Renal pelvis (tissue), 12 donors: Measurements from ENCODE around the gene BPI. TPM values are rescaled to one million over a fixed set of nuclear protein-coding genes. Genes with fewer than 3 reads are reported as not detected.
"Not testable (repeated sequence)": the region's sequence is repeated elsewhere in the genome, so short reads cannot be mapped to it uniquely, and the experiment has no call there.

Source experiments
- DNase-seq: peaks from one replicate; pipeline ENCODE4 v3.0.0-alpha.2; 2013
- long read RNA-seq, 16 experiments: transcript quantifications; one replicate each; lab custom pipeline, GENCODE V29; 2026
- polyA plus RNA-seq, 3 donors: library from polyadenylated mRNA; unstranded; fragments of 120-200 nt; gene quantifications; one replicate each; pipeline ENCODE4 v1.2.1, GENCODE V29; 2013; ENCODE audit not compliant: insufficient read length in 3 of 3

Gene BPI
- polyA plus RNA-seq, result 1 to 10 TPM in 2 of 3 donors, under 1 TPM in 1; 0.28 to 1.5 (median 1.2) TPM
- long read RNA-seq, donor 1, result 0 reads
- long read RNA-seq, donor 2, result 0 reads
- long read RNA-seq, donor 3, result 0 reads
- long read RNA-seq, donor 4, result 0 reads
- long read RNA-seq, donor 5, result 0 reads
- long read RNA-seq, donor 6, result 0 reads
- long read RNA-seq, donor 7, result 0 reads
- long read RNA-seq, donor 8, result 0 reads
- long read RNA-seq, donor 9, result 0 reads
- long read RNA-seq, donor 10, result 0 reads
- long read RNA-seq, donor 11, result 0 reads
- long read RNA-seq, donor 12, result 0 reads
- long read RNA-seq, donor 13, result 0 reads
- long read RNA-seq, donor 14, result 0 reads
- long read RNA-seq, donor 15, partial matches to known transcripts, result 0 of 1 reads
- long read RNA-seq, donor 15, other reads (novel, unspliced or antisense), result 0 of 1 reads
- long read RNA-seq, donor 16, result 0 reads

DNA sequence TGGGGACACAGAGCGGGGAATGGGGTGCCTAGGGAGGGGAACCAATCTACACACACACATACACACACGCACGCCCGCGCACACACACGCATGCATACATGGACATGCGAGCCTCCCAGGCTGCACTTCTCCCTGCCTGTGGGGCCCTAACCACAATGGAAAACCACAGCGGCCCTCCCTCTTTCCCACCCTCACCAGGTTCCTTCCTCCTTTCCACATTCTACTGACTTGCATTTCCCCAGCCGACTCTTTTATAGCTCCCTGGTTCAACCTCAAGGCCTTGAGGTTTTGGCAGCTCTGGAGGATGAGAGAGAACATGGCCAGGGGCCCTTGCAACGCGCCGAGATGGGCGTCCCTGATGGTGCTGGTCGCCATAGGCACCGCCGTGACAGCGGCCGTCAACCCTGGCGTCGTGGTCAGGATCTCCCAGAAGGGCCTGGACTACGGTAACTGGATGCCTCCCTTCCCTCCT, at the start of gene BPI:
BPI (plus strand) TSS at position 249 of the 472 bp plus-strand sequence; CDS start at position 317, 68 bp downstream.
- DNase-seq, result no peak

DNA sequence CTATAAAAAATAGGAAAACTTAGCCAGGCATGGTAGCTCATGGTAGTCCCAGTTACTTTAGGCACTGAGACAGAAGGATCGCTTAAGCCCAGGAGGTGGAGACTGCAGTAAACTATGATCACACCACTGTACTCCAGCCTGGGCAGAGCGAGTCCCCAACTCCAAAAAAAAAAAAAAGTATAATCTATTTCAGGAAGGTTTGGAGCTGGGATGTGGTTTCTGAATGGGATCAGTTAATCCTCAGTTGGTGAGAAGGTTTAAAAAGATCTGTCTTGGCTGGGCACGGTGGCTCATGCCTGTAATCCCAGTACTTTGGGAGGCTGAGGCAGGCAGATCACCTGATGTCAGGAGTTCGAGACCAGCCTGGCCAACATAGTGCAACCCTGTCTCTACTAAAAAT, 49.3 kb upstream of the BPI start:
- DNase-seq, result not testable (repeated sequence)

DNA sequence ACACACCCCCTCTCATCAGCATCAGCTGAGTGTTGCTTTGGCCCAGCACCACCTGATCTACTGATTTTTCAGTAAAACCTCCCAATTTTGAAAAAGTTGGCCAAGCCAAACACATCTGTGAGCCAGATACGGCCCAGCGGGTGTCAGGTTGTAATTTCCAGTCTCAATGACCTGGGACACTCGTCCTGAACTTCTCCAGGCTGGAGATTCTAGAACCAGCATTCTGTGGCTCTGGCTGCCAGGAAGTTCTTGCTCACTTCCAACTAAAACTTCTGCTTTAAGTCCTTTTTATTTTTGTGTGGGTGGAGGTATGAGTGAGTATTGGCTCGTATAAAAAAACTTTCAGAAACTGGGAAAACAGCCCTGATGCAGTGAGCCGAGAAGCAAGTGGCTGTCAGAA, 48.6 kb upstream of the BPI start:
- no peak for DNase-seq

DNA sequence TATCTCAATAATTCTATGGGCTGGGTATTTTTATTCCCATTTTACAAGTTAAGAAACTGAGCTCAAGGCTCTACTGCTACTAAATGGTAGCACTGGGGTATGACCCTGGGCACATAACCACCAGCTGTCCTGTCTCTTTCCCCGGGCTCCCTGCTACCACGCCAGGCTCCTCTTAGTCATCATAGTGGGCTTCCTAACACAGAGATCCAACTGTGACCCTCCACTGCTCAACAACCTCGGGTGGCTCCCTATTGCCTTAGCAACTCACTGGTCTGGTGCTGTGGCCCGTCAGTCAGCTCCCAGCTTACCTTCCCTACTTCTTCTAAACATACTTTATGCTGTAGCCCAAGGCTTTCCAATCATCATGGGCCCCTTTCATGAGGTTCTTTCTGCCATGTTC, 47.9 kb upstream of the BPI start:
- no peak for DNase-seq

DNA sequence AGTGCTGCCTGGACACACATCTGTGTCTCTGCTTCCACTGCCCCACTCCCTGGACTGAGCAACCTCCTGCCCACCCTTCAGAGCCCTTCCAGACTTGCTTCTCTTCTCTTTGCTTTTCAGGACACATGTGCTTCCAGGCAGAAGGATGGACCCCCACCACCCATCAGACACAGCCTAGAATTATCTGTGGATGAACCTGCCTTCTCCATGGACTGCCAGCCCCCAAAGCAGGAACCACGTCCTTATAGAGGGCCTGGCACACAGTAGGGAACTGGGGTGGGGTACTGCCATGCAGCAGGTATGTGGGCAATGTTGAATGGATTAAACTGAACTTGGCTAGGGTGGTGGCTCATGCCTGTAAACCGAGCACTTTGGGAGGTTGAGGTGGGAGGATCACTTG, 47.0 kb upstream of the BPI start:
- DNase-seq, result no peak

DNA sequence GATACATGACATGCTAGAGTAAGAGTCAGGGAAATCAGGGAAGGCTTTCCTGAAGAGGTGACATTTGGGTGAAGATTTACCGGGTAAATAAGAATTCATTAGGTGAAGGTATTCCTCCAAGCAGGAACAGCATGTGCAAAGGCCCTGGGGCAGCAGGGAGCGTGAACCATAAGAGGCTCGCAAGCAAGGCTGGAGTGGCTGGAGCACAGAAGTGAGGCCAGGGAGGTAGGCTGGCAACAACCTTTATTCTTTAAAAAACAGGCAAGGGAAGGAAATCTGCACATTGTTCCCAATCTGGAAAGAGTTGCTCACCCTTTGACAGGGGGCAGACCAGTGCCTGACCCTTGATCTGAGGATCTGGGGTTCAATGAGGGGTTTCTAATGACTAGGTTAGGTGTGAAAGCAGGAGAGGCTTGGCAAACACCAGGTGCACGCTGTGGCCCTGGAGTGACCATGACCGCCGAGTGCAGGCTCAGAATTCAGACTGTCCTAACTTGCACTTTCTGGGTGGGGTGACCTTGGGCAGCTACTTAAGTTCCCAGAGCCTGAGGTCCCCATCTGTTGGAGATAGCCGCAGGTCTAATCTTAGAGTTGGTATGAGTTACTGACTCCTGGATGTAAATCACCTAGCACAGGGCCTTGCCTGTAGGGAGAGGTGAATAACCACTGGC, 45.3 kb upstream of the BPI start:
- DNase-seq, result no peak

DNA sequence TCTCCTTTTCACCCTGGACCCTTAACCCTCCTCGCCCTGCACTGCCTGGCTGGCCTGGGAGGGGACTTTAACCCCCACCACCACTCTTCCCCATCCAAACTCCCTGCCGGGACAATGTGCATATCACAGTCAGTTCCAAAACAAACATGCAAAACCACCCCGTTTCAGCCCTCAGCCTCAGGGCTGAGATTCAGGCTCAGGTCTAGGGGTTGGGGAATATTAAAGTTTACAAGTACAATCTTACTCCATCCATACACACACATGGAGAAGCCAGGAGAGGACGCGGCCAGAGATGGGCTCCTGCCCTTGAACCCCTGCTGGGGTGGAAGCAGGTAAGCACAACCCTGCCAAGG, 44.0 kb upstream of the BPI start:
- DNase-seq, result no peak

DNA sequence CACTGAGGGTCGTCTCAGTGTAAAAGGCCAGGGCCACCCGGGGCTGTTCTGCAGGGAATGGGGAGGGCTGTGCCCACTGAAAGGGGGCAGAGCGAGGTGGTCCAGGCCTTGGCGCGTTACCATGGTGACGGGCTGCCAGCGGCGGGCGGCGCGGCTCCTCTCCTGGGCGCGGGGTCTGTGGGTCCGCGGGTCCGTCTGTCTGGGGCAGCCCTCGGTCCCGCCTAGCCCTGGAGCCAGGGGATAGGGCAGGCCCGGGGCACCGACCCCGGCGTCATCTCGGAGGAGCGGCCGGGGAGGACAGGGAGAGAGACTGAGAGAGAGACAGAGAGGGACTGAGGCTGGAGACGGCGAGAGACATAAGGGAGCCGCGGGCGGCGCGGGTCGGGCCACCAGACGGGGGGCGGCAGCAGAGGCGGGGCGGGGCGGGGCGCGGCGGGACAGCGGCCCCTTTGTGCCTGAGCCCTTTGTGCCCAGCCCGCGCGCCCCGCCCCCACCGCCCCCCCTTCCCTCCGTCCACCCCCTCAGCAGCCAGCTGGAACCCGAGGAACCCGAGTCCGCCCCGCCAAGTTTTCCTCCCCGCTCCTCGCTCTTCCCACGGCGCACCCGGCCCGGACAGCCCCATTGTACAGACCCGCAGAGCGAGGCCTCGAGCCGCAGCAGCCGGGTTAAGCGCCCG, 43.4 kb upstream of the BPI start, which contains the start of gene KIAA1755:
KIAA1755 (minus strand) TSS at position 358 of the 676 bp plus-strand sequence; CDS start at position 123, 235 bp downstream.
- DNase-seq, result no peak

DNA sequence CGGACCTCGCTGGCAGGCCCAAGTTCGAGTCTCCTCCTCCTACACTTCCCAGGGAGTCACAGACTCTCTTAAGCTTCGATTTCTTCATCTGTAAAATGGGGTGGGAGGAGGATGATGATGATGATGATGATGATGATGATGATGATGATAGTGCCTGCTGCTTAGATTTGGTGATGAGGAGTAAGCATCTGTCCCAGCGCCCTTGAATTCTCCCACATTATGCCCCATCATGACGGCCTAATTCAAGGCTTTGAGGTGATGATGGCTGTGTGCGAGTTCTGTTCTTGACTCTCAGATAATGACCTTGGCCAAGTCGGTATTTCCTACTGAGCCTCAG, 42.9 kb upstream of the BPI start:
- DNase-seq, result no peak

DNA sequence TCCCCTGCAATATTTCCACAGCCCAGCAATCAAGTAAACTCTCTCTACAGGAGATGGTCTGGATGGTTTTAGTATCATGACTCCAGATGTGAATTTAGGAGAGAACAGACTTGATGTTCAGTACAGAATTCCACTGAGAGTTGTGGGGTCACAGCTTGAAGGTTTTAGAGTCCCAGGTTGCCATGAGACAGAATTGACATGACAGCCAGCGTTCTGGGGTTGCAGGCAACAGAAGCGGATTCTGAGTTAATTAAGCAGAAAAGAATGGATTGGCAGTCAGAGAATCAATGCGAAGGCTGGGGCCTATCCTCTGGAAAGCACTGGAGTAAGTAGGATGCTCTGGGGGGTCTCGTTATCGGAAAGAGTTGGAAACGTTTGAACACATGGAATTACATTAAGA, 41.0 kb upstream of the BPI start:
- DNase-seq, result no peak

DNA sequence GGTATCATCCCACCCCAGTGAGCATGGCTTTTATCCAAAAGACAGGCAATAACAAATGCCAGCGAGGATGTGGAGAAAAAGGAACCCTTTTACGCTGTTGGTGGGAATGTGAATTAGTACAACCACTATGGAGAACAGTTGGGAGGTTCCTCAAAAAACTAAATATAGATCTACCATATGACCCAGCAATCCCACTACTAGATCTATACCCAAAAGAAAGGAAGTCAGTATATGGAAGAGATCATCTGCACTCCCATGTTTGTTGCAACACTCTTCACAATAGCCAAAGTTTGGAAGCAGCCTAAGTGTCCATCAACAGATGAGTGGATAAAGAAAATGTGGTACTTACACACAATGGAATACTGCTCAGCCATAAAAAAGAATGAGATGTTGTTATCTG, 37.5 kb upstream of the BPI start:
- DNase-seq, result no peak

DNA sequence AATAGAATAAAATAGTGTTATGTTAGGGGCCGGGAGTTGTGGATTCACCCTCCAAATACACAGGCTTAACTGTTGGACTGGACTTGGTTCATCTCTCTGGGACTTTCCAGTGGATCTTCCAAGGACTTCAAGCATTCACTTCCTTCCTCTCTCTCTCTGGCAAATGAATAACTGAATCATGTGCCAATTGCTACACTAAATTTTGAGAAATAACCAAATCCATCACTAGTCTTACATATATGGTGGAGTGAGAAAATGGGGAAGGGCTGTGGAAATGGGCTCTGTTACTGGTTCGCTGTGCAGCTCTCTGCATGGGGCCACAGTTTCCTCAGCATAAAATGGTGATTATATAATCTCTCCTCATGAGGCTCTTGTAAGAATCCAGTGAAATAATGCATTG, 36.7 kb upstream of the BPI start:
- no peak for DNase-seq

DNA sequence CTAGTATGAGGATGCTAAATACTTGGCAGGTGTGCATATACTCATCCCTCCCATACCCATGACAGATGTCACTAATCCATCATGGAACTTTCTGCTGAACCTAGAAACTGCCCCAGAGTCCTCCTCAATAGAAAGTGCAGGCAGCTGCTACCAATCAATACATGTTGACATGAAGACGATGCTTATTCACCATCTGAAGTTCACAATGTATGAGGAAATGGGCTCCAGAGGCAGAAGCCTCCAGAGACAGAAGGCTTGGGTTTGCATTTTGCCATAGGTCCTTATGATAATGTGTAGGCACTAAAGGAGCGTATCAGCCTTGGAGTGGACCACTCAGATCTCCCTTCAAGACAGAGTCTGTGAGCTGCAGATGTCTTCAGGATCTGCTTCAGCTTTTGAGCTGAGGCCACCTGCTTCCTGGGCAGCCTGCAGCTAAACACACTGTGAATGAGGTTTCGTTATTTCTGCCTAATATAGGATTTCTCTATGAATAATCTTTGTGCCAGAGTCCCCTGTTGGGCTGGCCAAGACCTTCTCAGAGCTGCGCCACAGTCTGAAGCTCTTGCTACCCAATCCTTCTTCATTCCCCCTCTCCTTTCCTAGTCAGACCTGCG, 35.9 kb upstream of the BPI start:
- DNase-seq, result no peak

DNA sequence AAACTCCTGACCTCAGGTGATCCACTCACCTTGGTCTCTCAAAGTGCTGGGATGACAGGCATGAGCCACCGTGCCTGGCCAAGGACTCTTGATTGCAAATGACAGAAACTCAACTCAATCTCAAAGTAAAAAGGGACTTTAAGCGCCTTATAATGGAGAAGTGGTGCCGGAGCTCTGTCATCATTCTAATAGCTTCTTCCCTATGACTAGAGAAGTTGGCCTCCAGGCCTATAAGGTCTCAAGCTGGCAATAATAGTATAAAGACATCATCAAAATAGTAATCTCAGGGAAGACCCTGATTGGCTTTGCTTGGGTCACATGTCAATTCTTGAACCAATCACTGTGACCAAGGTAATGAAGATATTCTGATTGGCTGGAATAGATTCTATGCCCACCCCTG, 34.9 kb upstream of the BPI start:
- DNase-seq, result no peak

DNA sequence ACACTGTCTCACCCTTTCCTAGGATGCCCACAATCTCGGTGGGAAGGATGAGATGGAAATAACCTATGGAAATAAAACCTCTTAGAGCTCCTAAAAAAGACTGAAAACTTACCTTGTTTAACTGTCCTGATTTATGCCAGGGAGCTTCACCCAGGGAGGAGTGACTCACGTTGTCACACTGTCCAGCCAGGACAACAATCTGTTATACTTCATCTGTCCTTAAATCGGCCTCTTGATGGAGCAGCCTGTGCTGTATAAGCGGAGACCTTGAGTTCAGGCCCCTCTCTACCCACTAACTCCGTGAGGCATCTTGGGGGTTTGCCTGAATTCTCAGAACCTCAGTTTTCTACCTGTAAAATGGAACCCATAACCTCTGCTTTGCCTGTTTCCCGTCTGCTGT, 34.2 kb upstream of the BPI start:
- no peak for DNase-seq

DNA sequence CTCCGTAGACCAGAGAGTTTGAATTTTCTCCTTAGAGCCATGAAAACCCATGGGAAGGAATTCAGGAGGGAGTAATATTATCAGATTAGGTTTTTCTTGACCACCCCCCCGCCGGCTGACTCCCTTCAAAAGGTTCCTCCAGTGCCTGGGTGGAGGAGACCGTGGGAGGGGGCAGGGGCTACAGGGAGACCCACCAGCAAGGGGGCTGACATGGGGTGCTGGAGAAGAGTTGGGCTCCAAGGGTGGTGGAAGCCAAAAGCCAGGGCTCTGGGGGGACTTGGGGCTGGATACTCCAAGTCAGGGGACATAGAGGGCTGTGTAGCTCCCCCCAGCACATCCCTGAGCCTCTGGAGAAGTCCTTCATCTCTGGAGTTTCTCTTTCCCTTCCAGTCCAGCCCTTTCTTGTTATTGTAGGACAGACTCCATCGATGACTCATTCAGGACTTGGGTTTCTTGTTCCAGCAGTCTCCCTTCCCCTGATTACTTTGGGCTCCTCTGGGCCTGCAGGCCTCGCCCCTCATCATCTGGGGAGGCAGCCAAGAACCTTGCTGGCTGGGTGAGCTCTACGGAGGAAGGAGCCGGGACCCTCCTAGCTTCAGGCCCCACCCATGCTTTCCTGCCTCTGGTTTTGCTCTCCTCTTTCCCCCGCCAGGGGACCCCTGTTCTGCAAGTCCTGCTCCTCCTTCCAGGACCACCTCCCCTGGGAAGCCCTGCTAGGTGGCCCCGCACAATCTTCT, 32.9 kb upstream of the BPI start:
- DNase-seq, result peak; percentile 65

DNA sequence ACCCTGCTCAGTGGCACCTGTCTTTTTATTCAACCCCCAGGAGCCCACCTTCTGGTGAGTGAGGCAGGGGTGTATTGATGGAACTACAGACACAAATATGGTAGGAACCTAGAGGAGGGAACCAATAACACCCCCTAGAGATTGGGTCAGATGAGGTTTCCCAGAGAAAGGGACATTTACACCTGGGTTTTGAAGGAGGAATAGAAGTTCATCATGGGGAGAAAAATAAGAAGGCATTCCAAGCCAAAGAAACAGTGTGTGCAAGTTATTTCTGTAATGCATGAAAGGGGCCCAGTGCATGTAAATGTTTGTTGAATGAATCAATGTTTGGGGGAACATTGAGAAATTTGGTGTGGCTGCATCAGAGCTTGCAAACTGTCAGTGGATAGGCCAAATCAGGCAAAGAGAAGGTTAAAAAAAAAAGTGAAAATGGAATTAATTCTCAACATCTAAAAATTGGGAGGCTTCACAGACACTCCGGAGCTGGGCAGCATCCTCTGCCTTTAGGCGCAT, 32.3 kb upstream of the BPI start:
- no peak for DNase-seq

DNA sequence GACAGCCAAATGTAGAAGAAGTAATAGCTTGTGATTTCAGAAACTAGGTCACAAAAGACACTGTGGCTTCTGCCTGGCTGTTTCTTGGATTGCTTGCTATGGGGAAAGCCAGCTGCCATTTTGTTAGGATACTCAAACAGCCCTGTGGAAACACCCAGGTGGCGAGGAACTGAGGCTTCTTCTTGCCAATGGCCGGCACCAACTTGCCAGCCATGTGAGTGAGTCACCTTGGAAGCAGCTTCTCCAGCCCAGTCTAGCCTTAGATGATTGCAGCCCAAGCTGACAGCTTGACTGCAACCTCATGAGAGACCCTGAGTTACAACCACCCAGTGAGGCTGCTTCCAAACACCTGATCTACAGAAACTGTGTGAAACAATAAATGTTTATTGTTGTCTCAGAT, 31.6 kb upstream of the BPI start:
- no peak for DNase-seq

DNA sequence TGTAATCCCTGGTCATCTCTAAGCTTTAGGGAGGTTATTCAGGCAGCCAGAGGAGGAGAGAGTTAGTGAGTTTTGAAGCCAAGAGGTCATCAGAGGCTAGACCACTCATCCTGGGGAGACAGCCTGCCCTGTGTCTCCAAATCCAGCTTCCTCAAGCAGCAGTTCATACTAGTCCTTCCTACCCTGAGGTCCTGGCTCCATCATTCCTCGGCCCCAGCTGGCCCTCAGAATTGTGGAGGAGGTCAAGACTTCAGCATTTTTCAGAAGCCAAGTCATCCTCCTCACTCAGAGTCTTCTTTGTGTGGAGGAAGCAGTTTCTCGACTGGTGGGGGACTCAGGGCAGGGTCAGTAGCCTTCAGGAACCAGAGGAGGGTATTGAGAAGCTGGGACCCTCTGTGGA, 31.0 kb upstream of the BPI start:
- no peak for DNase-seq

DNA sequence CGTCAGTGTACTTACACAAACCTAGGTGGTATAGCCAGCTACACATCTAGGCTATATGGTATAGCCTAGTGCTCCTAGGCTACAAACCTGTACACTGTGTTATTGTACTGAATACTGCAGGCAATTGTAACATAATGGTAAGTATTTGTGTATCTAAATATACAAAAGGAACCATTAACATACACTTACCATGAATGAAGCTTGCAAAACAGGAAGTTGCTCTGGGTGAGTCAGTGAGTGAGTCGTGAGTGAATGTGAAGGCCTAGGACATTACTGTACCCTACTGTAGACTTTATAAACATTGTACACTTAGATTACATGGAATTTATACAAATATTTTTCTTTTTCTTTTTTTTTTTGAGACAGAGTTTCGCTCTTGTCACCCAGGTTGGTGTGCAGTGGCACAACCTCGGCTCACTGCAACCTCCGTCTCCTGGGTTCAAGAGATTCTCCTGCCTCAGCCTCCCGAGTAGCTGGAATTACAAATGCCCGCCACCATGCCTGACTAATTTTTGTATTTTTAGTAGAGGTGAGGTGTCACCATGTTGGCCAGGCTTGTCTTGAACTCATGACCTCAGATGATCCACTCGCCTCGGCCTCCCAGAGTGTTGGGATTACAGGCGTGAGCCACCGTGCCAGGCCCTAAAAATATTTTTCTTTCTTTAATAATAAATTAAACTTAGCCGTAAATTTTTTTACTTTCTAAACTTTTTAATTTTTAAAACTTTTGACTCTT, 28.0 kb upstream of the BPI start:
- DNase-seq, result no peak

DNA sequence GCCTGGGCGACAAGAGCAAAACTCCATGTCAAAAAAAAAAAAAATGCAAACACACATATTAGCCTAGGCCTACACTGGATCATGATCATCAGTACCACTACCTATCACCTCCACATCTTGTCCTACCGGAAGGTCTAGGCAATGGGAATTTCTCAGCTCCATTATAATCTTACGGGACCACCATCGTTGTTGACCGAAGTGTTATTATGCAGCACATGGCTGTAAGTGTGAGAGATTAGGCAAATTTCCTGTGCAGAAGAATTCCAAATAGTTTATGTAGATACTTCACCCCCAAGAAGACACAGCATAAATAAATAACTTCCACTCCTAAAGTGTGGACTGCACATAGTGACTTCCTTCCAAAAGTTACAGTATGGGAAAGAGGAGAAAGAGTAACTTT, 26.7 kb upstream of the BPI start:
- DNase-seq, result no peak
